ENCODE measurements around the gene GPR107. TPM values are rescaled to one million over a fixed set of nuclear protein-coding genes. Genes with fewer than 3 reads are reported as not detected.

GPR107 gene
- polyA plus RNA-seq, 2 of the 4 experiments (the other 2 are of a cell fraction) = 28.1 to 45.1 TPM

GRCh38 chr9:130149654-130150286 lies 96.1 kb downstream of the GPR107 start (continued):
- TF ChIP-seq REST (IDR thresholded peaks at IDR 0.05) (no peak), SREBF2 (IDR thresholded peaks at IDR 0.05) (no peak), PBX3 (IDR thresholded peaks at IDR 0.05) (no peak), HEYL (CRISPR knock-in tag; IDR thresholded peaks at IDR 0.05) (no peak), MAX (IDR thresholded peaks at IDR 0.05) (no peak), MAFK (IDR thresholded peaks at IDR 0.05; ENCODE audit: partially characterized antibody) (no peak)

DNA sequence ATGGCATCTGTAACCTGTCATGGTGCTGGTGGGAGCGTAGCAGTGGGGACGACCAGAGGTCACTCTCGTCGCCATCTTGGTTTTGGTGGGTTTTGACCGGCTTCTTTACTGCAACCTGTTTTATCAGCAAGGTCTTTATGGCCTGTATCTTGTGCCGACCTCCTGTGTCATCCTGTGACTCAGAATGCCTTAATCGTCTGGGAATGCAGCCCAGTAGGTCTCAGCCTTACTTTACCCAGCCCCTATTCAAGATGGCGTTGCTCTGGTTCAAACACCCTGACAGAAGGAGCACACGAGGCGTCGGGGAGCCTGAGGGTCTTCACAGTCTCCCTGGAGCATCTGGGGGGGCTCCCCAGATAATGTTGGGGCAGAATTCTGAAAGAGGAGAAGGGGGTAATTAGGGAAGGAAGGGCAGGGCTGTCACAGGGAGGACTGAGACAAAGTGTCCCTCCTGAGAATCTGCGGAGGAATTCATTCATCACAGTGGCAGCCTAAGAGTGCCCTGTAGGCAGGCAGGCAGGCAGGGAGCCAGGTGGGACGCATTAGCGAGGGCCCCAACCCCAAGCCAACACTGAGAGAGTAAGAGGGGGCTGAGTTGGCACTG lies 97.2 kb downstream of the GPR107 start:
- ATAC-seq = peak; percentile 33 to 45; a peak in 1 of 6 replicates
- WGBS (ENCODE audit: missing lambda C conversion rate) = 64% methylated on average over 14 of the region's 14 CpGs
- TF ChIP-seq RARB (CRISPR knock-in tag; IDR thresholded peaks at IDR 0.05) = peak; percentile 92
- TF ChIP-seq MAZ (IDR thresholded peaks at IDR 0.05; ENCODE audit: borderline replicate concordance, low read depth, low read length) = no peak
- TF ChIP-seq ATOH8 (CRISPR knock-in tag; IDR thresholded peaks at IDR 0.05; ENCODE audit: low read depth) = peak; percentile 100
- TF ChIP-seq, protein P1, sequence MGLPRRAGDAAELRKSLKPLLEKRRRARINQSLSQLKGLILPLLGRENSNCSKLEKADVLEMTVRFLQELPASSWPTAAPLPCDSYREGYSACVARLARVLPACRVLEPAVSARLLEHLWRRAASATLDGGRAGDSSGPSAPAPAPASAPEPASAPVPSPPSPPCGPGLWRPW (IDR thresholded peaks at IDR 0.05) = no peak
- no peak for TF ChIP-seq ZC3H11A (IDR thresholded peaks at IDR 0.05)
- TF ChIP-seq ZNF302 (CRISPR knock-in tag; IDR thresholded peaks at IDR 0.05) = peak; percentile 93
- no peak for TF ChIP-seq BCL3 (IDR thresholded peaks at IDR 0.05)
- TF ChIP-seq SREBF2 (IDR thresholded peaks at IDR 0.05) = no peak
- TF ChIP-seq NFE2L2 (conservative IDR thresholded peaks at IDR 0.05; ENCODE audit: low read length) = no peak
- TF ChIP-seq HOXA7 (CRISPR knock-in tag; IDR thresholded peaks at IDR 0.05) = peak; percentile 92
- TF ChIP-seq SMC3 (IDR thresholded peaks at IDR 0.05) = no peak
- TF ChIP-seq CTCF (IDR thresholded peaks at IDR 0.05) = no peak
- TF ChIP-seq FOXS1 (CRISPR knock-in tag; IDR thresholded peaks at IDR 0.05) = peak; percentile 98
- TF ChIP-seq HEYL (CRISPR knock-in tag; IDR thresholded peaks at IDR 0.05) = peak; percentile 98
- TF ChIP-seq NPAS2 (CRISPR knock-in tag; IDR thresholded peaks at IDR 0.05; ENCODE audit: borderline replicate concordance) = peak; percentile 91
- no peak for TF ChIP-seq CBX2 (IDR thresholded peaks at IDR 0.05; ENCODE audit: borderline replicate concordance, low read depth)
- TF ChIP-seq, protein P2, sequence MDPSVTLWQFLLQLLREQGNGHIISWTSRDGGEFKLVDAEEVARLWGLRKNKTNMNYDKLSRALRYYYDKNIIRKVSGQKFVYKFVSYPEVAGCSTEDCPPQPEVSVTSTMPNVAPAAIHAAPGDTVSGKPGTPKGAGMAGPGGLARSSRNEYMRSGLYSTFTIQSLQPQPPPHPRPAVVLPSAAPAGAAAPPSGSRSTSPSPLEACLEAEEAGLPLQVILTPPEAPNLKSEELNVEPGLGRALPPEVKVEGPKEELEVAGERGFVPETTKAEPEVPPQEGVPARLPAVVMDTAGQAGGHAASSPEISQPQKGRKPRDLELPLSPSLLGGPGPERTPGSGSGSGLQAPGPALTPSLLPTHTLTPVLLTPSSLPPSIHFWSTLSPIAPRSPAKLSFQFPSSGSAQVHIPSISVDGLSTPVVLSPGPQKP (IDR thresholded peaks at IDR 0.05; ENCODE audit: low read depth, low read length) = no peak
- peak; percentile 93; the same call in 1 of the 2 replicates for TF ChIP-seq TFCP2L1 (CRISPR knock-in tag; IDR thresholded peaks at IDR 0.05)
- TF ChIP-seq RNF2 (IDR thresholded peaks at IDR 0.05; ENCODE audit: borderline replicate concordance, low read depth) = no peak
- no peak for TF ChIP-seq RFX5 (IDR thresholded peaks at IDR 0.05)
- 0 out of 2 replicates have a peak, but pooled peaks have one; percentile 39 for TF ChIP-seq MAX (IDR thresholded peaks at IDR 0.05)

More for the DNA sequence above, 97.2 kb downstream of the GPR107 start:
- ChIA-PET POLR2A (no interaction called here), CTCF (interaction anchor here (1.0 to 1.8 kb wide), 2 partner anchors 9 to 37 kb away, joined by 3 to 7 read pairs; no protein-coding TSS in a partner anchor)
- H3K27ac ChIP-seq = peak overlapping the region; percentile 23 to 67; a peak in 3 of 6 replicates
- no peak overlapping the region for H3K4me3 ChIP-seq
- DNase-seq (ENCODE audit: low read depth in 1 of 2, low spot score in 1 of 2) (peak in 1 of 2 experiments; percentile 62), FAIRE-seq (no peak)
- H3K4me1 ChIP-seq = peaks cover 10% of the 10 kb centered on the region
- no peaks in the 10 kb centered on the region for H3K9me3 ChIP-seq
- no peak overlapping the region for H3K4me2 ChIP-seq

All from A549 (cell line).